Measurements from ENCODE around the gene STK10.
"Not testable (repeated sequence)": the region's sequence is repeated elsewhere in the genome, so short reads cannot be mapped to it uniquely, and the experiment has no call there.

The STK10 gene

DNA sequence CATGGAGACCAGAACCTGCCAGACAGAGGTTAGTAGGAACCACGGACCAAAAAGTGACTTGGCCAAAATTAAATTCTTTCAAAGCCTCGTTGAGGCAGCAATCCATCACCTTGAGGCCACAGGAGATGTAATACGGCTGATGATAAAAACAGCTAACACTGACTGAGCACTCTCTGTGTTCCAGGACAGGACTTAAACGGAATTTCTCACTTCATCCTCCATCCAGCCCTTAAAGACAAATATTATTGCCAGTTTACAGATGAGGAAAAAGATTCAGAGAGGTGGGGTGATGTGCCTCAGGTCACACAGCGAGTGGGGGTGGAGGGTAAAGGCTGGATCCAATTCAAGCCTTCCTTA lies 25.1 kb downstream of the STK10 start:
- H3K4me3 ChIP-seq (ENCODE audit: low read depth, low read length), result no peak overlapping the region
- H3K9ac ChIP-seq (ENCODE audit: low read length), result no peak overlapping the region
- no peak overlapping the region for H3K27ac ChIP-seq (ENCODE audit: low read depth, low read length)
- no peaks in the 10 kb centered on the region for H3K27me3 ChIP-seq (ENCODE audit: control insufficient read depth, insufficient read depth, low read length)
- H3K9me3 ChIP-seq (ENCODE audit: control insufficient read depth, insufficient read depth, low read depth, low read length), result no peaks in the 10 kb centered on the region
- H3K4me1 ChIP-seq (ENCODE audit: control insufficient read depth, insufficient read depth, low read length), result peaks cover 9% of the 10 kb centered on the region; the same call in 1 of the 2 replicates
- no peaks in the 10 kb centered on the region for H3K36me3 ChIP-seq (ENCODE audit: control insufficient read depth, insufficient read depth, low read length)

DNA sequence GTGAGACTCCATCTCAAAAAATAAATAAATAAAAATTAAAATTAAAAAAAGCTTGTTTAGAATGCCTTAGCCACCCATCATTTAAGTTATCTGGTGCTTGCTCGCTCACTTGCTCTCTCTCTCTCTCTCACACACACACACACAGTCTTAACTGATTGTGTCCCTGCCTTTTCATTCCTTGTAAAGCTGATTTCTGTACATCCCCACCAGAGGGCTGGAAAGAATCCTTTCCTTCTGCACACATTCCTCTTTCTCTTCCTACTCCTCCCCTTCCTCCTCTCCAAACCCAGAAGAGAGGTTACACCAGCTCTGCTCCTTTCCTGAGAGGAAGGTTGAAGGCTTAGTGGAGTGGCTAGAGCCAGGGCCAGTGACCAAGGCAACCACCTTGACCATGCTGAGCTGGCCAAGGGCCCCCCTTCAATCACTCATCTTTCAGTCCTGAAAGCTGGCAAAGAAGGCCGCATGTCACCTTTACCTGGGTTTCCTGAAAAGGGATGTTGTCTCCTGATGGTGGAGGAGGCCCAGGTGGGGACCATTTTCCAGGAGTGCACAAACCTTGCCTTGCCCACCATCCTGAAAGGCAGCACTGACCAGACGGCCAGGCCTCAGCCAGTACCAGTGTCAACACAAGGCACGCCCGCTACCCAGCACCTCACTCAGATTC lies 25.6 kb downstream of the STK10 start:
- Histone ChIP-seq H3K9me3 (ENCODE audit: control insufficient read depth, insufficient read depth, low read depth, low read length) (no peaks in the 10 kb centered on the region), H3K27me3 (ENCODE audit: control insufficient read depth, insufficient read depth, low read length) (no peaks in the 10 kb centered on the region), H3K36me3 (ENCODE audit: control insufficient read depth, insufficient read depth, low read length) (no peaks in the 10 kb centered on the region), H3K4me3 (ENCODE audit: low read depth, low read length) (no peak overlapping the region), H3K4me1 (ENCODE audit: control insufficient read depth, insufficient read depth, low read length) (peaks cover 9% of the 10 kb centered on the region; the same call in 1 of the 2 replicates), H3K27ac (ENCODE audit: low read depth, low read length) (no peak overlapping the region), H3K9ac (ENCODE audit: low read length) (no peak overlapping the region)

DNA sequence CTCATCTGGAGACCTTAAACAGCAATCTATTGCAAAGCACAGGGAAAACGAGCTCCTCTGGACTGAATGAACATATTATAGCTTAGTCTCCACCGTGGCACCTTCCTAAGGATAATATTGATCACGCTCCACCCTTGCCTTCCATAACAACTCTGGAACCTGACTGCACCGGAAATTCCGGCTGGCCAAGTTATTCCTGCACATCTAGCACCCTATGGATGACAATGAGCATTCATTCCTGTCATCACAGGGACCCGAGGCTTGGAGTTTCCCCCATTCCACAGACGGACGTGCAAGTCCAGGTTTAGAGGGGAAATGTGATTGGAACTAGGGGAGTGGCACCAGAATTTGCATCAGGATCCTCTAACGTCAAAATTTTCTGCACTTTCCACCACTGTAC lies 27.5 kb downstream of the STK10 start:
- peaks cover 10% of the 10 kb centered on the region for H3K36me3 ChIP-seq (ENCODE audit: control insufficient read depth, insufficient read depth, low read length)
- no peak overlapping the region for H3K4me3 ChIP-seq (ENCODE audit: low read depth, low read length)
- peaks cover 9% of the 10 kb centered on the region; the same call in 1 of the 2 replicates for H3K4me1 ChIP-seq (ENCODE audit: control insufficient read depth, insufficient read depth, low read length)
- H3K9ac ChIP-seq (ENCODE audit: low read length), result no peak overlapping the region
- H3K27me3 ChIP-seq (ENCODE audit: control insufficient read depth, insufficient read depth, low read length), result no peaks in the 10 kb centered on the region
- no peak overlapping the region for H3K27ac ChIP-seq (ENCODE audit: low read depth, low read length)
- no peaks in the 10 kb centered on the region for H3K9me3 ChIP-seq (ENCODE audit: control insufficient read depth, insufficient read depth, low read depth, low read length)

DNA sequence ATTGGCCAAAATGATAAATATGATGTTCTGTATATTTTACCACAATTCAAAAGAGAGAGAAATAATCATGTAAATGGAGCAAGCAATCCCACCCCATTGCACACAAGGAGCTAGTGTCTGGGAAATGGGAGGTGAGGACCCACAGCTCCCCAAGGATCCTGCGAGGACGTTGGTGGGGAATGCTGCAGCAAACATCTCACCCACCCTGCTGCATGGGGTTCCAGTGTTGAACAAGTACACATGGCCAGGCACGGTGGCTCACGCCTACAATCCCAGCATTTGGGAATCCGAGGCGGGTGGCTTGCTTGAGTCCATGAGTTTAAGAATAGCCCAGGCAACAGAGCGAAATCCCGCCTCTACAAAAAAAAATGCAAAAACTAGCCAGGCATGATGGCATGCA lies 29.0 kb downstream of the STK10 start:
- H3K4me1 ChIP-seq (ENCODE audit: control insufficient read depth, insufficient read depth, low read length), result peaks cover 5% of the 10 kb centered on the region; the same call in 1 of the 2 replicates
- H3K4me3 ChIP-seq (ENCODE audit: low read depth, low read length), result no peak overlapping the region
- H3K27ac ChIP-seq (ENCODE audit: low read depth, low read length), result no peak overlapping the region
- no peak overlapping the region for H3K9ac ChIP-seq (ENCODE audit: low read length)
- H3K27me3 ChIP-seq (ENCODE audit: control insufficient read depth, insufficient read depth, low read length), result no peaks in the 10 kb centered on the region
- H3K36me3 ChIP-seq (ENCODE audit: control insufficient read depth, insufficient read depth, low read length), result peaks cover 13% of the 10 kb centered on the region
- no peaks in the 10 kb centered on the region for H3K9me3 ChIP-seq (ENCODE audit: control insufficient read depth, insufficient read depth, low read depth, low read length)

DNA sequence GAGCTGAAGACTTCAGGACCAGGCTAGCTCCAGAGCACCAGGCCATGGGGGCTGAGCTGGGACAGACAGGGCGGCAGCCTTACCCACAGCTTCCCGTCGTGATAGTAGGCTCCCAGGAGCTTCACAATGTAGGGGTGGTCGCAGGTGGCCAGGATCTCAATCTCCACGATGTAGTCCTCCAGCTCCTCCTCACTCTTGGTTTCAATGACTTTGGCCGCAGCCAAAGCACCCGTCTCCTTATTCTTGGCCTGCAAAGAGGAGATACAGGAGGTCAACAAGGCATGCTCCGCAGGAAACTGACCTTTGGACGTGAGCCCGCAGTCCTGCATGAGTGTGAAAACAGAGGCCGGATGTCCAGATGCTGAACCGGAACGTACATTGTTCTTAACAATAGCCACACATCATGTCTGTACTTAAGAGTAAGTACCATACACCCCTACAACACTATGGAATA lies 31.5 kb downstream of the STK10 start:
- no peaks in the 10 kb centered on the region for H3K27me3 ChIP-seq (ENCODE audit: control insufficient read depth, insufficient read depth, low read length)
- H3K9me3 ChIP-seq (ENCODE audit: control insufficient read depth, insufficient read depth, low read depth, low read length), result no peaks in the 10 kb centered on the region
- H3K9ac ChIP-seq (ENCODE audit: low read length), result no peak overlapping the region
- H3K4me3 ChIP-seq (ENCODE audit: low read depth, low read length), result no peak overlapping the region
- H3K27ac ChIP-seq (ENCODE audit: low read depth, low read length), result no peak overlapping the region
- H3K4me1 ChIP-seq (ENCODE audit: control insufficient read depth, insufficient read depth, low read length), result no peaks in the 10 kb centered on the region
- H3K36me3 ChIP-seq (ENCODE audit: control insufficient read depth, insufficient read depth, low read length), result peaks cover 13% of the 10 kb centered on the region

DNA sequence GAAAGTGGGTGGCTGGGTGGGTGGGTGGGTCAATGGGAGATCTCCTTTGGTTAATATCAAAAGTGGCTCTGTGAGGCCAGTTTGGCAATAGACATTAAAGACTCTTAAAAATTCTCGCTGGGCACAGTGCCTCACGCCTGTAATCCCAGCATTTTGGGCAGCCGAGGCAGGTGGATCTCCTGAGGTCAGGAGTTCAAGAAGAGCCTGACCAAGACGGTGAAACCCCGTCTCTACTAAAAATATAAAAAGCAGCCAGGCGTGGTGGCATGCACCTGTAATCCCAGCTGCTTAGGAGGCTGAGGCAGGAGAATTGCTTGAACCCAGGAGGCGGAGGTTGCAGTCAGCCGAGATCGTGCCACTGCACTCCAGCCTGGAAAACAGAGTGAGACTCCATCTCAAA lies 32.9 kb downstream of the STK10 start:
- H3K27me3 ChIP-seq (ENCODE audit: control insufficient read depth, insufficient read depth, low read length); H3K9me3 ChIP-seq (ENCODE audit: control insufficient read depth, insufficient read depth, low read depth, low read length); H3K27ac ChIP-seq (ENCODE audit: low read depth, low read length); H3K4me3 ChIP-seq (ENCODE audit: low read depth, low read length); H3K4me1 ChIP-seq (ENCODE audit: control insufficient read depth, insufficient read depth, low read length); H3K9ac ChIP-seq (ENCODE audit: low read length): not testable (repeated sequence)
- H3K36me3 ChIP-seq (ENCODE audit: control insufficient read depth, insufficient read depth, low read length), result peaks cover 13% of the 10 kb centered on the region

DNA sequence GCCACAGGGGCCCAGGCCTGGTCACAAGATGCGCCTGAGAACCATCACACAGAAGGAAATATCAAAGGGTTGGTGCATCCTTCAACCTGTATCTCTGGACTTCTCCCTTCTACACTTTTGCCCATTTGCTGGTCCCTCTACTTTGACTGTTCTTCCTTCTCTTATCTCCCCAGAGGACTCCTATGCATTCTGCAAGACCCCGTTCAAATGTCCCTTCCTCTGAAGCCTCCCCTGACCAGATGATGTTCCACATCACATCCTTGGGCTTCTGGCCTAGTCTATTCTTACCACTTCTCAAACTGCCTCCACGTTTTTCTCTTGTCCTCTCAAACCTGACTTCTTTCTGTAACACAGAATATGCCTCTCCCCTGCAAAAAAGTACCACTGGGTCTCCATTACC lies 34.3 kb downstream of the STK10 start:
- Histone ChIP-seq H3K9me3 (ENCODE audit: control insufficient read depth, insufficient read depth, low read depth, low read length) (no peaks in the 10 kb centered on the region), H3K36me3 (ENCODE audit: control insufficient read depth, insufficient read depth, low read length) (peaks cover 13% of the 10 kb centered on the region), H3K4me1 (ENCODE audit: control insufficient read depth, insufficient read depth, low read length) (no peaks in the 10 kb centered on the region), H3K9ac (ENCODE audit: low read length) (no peak overlapping the region), H3K27me3 (ENCODE audit: control insufficient read depth, insufficient read depth, low read length) (no peaks in the 10 kb centered on the region), H3K4me3 (ENCODE audit: low read depth, low read length) (no peak overlapping the region), H3K27ac (ENCODE audit: low read depth, low read length) (no peak overlapping the region)

DNA sequence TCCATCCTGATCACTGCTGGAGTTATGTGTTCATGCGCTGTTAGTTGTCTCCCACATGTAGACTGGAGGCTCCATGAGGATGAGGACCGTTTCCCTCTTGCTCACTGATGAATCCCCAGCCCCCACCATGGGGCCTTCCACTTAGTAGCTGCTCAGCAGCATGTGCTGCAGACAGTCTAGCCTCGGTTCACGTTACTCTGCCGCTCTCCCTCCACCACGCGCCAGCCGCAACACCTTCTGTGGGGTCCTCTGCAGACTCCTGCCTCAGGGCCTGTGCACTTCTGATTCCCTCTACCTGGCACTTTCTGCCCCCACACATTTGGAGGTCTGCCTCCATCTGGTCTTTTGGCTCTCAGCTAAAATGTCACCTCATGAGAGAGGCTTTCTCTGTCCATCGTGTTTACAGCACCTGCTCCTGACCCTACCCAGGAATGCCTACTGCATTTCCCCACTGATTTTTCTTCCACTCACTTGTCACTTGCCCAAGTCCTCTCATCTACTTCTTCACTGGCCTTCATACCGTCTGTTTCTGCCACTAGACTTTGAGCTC lies 36.3 kb downstream of the STK10 start:
- H3K27ac ChIP-seq (ENCODE audit: low read depth, low read length), result no peak overlapping the region
- H3K4me3 ChIP-seq (ENCODE audit: low read depth, low read length), result no peak overlapping the region
- H3K9ac ChIP-seq (ENCODE audit: low read length), result no peak overlapping the region
- no peaks in the 10 kb centered on the region for H3K27me3 ChIP-seq (ENCODE audit: control insufficient read depth, insufficient read depth, low read length)
- peaks cover 20% of the 10 kb centered on the region for H3K36me3 ChIP-seq (ENCODE audit: control insufficient read depth, insufficient read depth, low read length)
- no peaks in the 10 kb centered on the region for H3K4me1 ChIP-seq (ENCODE audit: control insufficient read depth, insufficient read depth, low read length)
- H3K9me3 ChIP-seq (ENCODE audit: control insufficient read depth, insufficient read depth, low read depth, low read length), result no peaks in the 10 kb centered on the region

DNA sequence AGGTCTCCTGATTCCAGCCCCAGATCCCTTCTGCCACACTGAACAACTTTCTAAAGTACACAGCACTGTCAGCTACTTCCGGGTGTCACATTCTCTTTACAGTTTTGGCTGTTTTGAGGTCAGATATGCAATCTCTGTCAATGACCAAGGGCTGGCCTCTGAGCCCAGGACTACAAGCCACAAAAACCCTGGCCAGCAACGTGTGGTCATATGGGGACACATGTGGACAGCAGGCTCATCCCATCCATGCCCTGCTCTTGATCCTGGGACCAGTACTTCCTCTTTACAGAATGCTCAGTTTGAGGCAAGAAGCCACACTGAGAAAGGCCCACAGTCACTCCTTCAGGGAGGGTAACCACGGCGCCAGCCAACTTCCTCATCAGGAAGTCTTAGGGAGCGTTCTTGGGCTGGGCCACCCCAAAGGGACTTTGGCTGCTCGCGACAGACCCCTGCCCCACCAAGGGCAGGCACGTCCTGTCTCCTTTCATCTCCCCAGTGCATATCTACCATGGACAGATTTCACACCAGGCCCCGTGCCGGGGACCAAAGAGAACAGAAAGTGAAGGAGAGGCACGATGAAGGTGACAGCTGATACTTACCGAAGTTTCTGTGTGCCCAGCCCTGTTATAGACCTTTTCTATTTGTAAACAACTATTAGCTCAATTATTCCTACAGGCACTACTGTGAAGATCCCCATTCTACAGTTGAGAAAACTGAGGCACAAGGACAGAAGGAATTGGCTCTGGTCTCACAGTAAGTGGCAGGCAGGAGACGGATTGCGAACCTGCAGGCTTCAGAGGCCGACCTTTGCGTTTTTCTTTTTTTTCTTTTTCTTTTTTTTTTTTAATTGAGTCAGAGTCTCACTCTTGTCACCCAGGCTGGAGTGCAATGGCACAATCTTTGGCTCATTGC lies 37.3 kb downstream of the STK10 start:
- H3K27ac ChIP-seq (ENCODE audit: low read depth, low read length), result no peak overlapping the region
- no peak overlapping the region for H3K9ac ChIP-seq (ENCODE audit: low read length)
- H3K4me1 ChIP-seq (ENCODE audit: control insufficient read depth, insufficient read depth, low read length), result peaks cover 2% of the 10 kb centered on the region; the same call in 1 of the 2 replicates
- H3K9me3 ChIP-seq (ENCODE audit: control insufficient read depth, insufficient read depth, low read depth, low read length), result no peaks in the 10 kb centered on the region
- H3K4me3 ChIP-seq (ENCODE audit: low read depth, low read length), result no peak overlapping the region
- no peaks in the 10 kb centered on the region for H3K27me3 ChIP-seq (ENCODE audit: control insufficient read depth, insufficient read depth, low read length)
- H3K36me3 ChIP-seq (ENCODE audit: control insufficient read depth, insufficient read depth, low read length), result peaks cover 10% of the 10 kb centered on the region

DNA sequence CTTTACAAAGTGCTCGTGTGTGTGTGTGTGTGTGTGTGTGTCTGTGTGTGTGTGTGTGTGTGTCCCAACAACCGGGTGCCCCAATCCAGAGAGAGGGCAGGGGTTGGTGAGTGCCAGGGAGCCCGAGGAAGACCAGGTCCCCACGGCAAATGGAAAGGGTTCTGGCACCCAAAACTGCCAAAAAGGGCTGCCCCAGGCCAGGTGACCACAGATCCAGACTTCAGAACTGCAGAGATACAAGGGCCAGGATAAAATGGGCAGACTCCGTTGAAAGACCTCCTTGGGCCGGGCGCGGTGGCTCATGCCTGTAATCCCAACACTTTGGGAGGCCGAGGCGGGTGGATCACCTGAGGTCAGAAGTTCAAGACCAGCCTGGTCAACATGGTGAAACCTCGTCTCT lies 38.5 kb downstream of the STK10 start:
- H3K4me1 ChIP-seq (ENCODE audit: control insufficient read depth, insufficient read depth, low read length), result peaks cover 13% of the 10 kb centered on the region; the same call in 1 of the 2 replicates
- H3K9ac ChIP-seq (ENCODE audit: low read length); H3K27me3 ChIP-seq (ENCODE audit: control insufficient read depth, insufficient read depth, low read length); H3K27ac ChIP-seq (ENCODE audit: low read depth, low read length); H3K36me3 ChIP-seq (ENCODE audit: control insufficient read depth, insufficient read depth, low read length); H3K4me3 ChIP-seq (ENCODE audit: low read depth, low read length); H3K9me3 ChIP-seq (ENCODE audit: control insufficient read depth, insufficient read depth, low read depth, low read length): not testable (repeated sequence)

DNA sequence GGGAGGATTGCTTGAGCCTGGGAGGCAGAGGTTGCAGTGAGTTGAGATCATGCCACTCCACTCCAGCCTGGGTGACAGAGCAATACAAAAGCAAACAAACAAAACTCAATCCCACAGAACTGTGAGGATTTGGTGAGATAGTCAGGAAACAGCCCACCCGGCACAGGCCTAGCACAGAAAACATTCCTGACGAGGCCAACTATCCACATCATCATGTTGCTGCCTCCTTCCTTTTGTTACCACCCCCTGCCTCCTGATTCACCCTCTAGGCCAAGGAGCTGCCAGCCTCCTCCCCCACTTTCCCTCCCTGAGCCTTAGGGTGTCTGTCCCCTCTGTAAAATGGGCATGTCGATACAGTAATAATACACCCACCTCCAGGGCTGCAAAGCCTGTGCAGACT lies 39.0 kb downstream of the STK10 start:
- Histone ChIP-seq H3K4me1 (ENCODE audit: control insufficient read depth, insufficient read depth, low read length) (peaks cover 17% of the 10 kb centered on the region; the same call in 1 of the 2 replicates), H3K36me3 (ENCODE audit: control insufficient read depth, insufficient read depth, low read length) (0 out of 2 replicates have a peak, but pooled peaks cover 7% of the 10 kb centered on the region), H3K9ac (ENCODE audit: low read length) (no peak overlapping the region), H3K4me3 (ENCODE audit: low read depth, low read length) (no peak overlapping the region), H3K27ac (ENCODE audit: low read depth, low read length) (no peak overlapping the region), H3K27me3 (ENCODE audit: control insufficient read depth, insufficient read depth, low read length) (no peaks in the 10 kb centered on the region), H3K9me3 (ENCODE audit: control insufficient read depth, insufficient read depth, low read depth, low read length) (no peaks in the 10 kb centered on the region)
